ENCODE data around the gene EPN3.

The EPN3 gene

GRCh38 chr17:50514936-50515702 is 17.4 kb upstream of the EPN3 start:
- Histone ChIP-seq H3K4me3 (ENCODE audit: low read length) (no peak overlapping the region), H3K9me3 (ENCODE audit: control insufficient read depth, low read length) (no peaks in the 10 kb centered on the region), H3K36me3 (ENCODE audit: control insufficient read depth, insufficient read depth, low read length) (no peaks in the 10 kb centered on the region), H3K4me1 (ENCODE audit: control insufficient read depth, insufficient read depth, low read length) (peaks cover 7% of the 10 kb centered on the region), H3K27me3 (ENCODE audit: control insufficient read depth, insufficient read depth, low read length) (no peaks in the 10 kb centered on the region), H3K9ac (ENCODE audit: low read length) (no peak overlapping the region)

DNA sequence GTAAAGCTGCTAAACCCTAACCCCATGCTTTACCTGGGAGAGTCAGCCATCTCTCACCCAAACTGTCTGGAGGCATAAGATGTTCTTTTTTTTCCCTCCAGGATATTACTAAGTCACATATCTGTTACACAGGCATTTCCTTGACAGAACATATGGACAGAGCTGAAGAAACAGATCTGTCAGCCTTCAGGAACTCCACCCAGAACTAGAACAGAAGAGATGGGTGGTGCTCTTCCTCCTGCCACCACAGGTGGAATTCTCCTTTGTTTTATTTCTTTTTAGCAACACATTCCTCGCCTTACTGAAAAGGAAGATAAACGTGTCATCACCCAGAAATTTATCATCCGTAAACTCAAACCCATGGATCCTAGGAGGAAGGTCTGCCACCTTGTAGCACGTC is 15.5 kb upstream of the EPN3 start:
- no peaks in the 10 kb centered on the region for H3K9me3 ChIP-seq (ENCODE audit: control insufficient read depth, low read length)
- H3K9ac ChIP-seq (ENCODE audit: low read length): no peak overlapping the region
- no peaks in the 10 kb centered on the region for H3K27me3 ChIP-seq (ENCODE audit: control insufficient read depth, insufficient read depth, low read length)
- H3K36me3 ChIP-seq (ENCODE audit: control insufficient read depth, insufficient read depth, low read length): no peaks in the 10 kb centered on the region
- no peak overlapping the region for H3K4me3 ChIP-seq (ENCODE audit: low read length)
- H3K4me1 ChIP-seq (ENCODE audit: control insufficient read depth, insufficient read depth, low read length): peaks cover 7% of the 10 kb centered on the region

DNA sequence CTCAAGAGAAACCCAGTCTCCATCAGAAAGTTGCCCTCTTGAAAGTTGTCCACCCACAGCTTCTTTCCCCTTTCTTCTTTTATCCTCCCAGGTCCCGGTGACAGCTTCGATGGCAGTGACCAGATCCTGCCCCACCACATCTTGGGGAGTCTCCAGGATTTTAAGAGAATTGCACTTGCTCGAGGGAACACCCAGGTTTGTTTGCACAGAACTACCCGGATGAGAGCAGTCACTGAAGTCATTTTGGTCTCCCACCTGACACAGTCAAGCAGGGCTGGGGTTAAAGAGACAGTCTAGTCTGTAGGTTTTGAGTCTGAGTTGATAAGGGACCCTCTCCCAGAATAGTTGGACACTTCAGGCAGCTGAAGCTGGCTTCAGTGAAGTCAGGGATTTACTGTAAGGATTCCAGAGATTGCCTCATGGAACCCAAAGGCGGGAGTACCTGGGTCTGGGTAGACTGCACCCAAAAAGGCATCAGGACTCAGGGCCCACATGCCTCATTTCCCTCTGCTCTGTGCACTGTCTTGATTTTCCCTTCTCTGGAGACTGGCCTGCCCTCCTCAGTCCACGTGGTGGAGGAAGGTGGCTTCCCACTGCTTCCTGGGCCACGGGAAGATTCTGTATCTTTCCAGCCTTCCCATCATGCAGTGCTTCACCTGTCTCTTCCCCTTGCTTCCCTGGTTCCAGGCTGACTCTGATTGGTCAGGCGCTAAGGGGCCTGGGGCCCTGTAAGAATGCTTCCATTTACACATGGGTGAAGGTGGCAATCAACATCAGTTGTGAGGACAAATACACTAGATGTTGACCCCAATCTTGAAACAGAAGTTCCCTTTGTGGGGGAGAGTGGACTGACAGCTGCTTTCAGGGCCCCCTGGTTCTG is 14.8 kb upstream of the EPN3 start:
- Histone ChIP-seq H3K9ac (ENCODE audit: low read length) (no peak overlapping the region), H3K27me3 (ENCODE audit: control insufficient read depth, insufficient read depth, low read length) (no peaks in the 10 kb centered on the region), H3K36me3 (ENCODE audit: control insufficient read depth, insufficient read depth, low read length) (no peaks in the 10 kb centered on the region), H3K9me3 (ENCODE audit: control insufficient read depth, low read length) (no peaks in the 10 kb centered on the region), H3K4me3 (ENCODE audit: low read length) (no peak overlapping the region), H3K4me1 (ENCODE audit: control insufficient read depth, insufficient read depth, low read length) (peaks cover 7% of the 10 kb centered on the region)

GRCh38 chr17:50518384-50519023 is 14.0 kb upstream of the EPN3 start:
- Histone ChIP-seq H3K4me1 (ENCODE audit: control insufficient read depth, insufficient read depth, low read length) (peaks cover 7% of the 10 kb centered on the region), H3K27me3 (ENCODE audit: control insufficient read depth, insufficient read depth, low read length) (no peaks in the 10 kb centered on the region), H3K36me3 (ENCODE audit: control insufficient read depth, insufficient read depth, low read length) (no peaks in the 10 kb centered on the region), H3K9ac (ENCODE audit: low read length) (no peak overlapping the region), H3K9me3 (ENCODE audit: control insufficient read depth, low read length) (no peaks in the 10 kb centered on the region), H3K4me3 (ENCODE audit: low read length) (no peak overlapping the region)

DNA sequence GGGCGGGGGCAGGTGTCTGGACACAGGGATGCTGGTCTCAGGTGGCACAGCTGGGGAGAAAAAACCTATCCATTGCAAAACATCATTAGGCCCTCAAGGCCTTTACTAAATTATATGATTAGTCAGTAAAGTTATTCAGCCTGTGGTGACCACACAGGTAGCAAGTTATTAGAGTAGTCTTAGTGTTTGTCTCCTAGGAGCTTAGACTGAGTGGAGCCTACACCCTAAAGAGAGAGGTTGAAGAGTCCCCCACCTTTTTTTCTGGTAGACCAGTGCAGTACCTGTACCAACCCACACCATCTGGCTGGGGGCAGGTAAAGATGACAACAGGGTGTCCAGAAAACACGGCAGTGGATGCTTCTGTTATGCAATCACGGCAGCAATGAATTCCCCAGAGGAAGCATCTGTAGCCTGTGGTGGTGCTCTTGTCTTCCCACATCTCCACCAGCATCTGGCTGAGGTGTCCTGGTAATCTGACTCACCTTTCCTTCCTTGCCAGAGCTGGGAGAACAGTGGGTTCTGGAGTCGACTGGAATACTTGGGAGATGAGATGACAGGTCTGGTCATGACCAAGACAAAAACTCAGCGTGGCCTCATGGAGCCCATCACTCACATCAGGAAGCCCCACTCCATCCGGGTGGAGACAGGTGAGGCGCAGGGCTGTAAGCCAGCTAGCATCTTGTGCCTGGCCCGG is 13.2 kb upstream of the EPN3 start:
- Histone ChIP-seq H3K4me1 (ENCODE audit: control insufficient read depth, insufficient read depth, low read length) (peaks cover 7% of the 10 kb centered on the region), H3K27me3 (ENCODE audit: control insufficient read depth, insufficient read depth, low read length) (no peaks in the 10 kb centered on the region), H3K9me3 (ENCODE audit: control insufficient read depth, low read length) (no peaks in the 10 kb centered on the region), H3K9ac (ENCODE audit: low read length) (no peak overlapping the region), H3K36me3 (ENCODE audit: control insufficient read depth, insufficient read depth, low read length) (no peaks in the 10 kb centered on the region), H3K4me3 (ENCODE audit: low read length) (no peak overlapping the region)

DNA sequence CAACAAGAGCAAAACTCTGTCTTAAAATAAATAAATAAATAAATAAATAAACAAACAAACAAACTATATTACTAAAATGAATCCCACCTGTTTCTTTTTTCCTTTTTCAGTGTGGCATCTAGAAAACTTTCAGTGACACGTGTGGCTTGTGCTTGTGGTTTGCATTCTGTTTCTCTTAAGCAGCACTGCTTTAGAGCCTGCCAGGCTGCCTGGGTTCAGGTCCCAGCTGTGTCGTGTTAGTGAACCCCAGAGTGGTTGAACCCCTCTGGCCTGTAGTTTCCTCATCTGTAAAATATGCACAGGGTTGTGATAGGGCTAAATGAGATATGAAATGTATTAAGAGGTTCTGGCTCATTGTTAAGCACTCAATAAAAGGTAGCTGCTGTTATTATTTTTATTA is 12.1 kb upstream of the EPN3 start:
- no peak overlapping the region for H3K4me3 ChIP-seq (ENCODE audit: low read length)
- no peaks in the 10 kb centered on the region for H3K9me3 ChIP-seq (ENCODE audit: control insufficient read depth, low read length)
- H3K27me3 ChIP-seq (ENCODE audit: control insufficient read depth, insufficient read depth, low read length): no peaks in the 10 kb centered on the region
- no peak overlapping the region for H3K9ac ChIP-seq (ENCODE audit: low read length)
- no peaks in the 10 kb centered on the region for H3K36me3 ChIP-seq (ENCODE audit: control insufficient read depth, insufficient read depth, low read length)
- H3K4me1 ChIP-seq (ENCODE audit: control insufficient read depth, insufficient read depth, low read length): peaks cover 7% of the 10 kb centered on the region

- H3K27me3 ChIP-seq (ENCODE audit: control insufficient read depth, insufficient read depth, low read length): no peaks in the 10 kb centered on the region
- H3K4me1 ChIP-seq (ENCODE audit: control insufficient read depth, insufficient read depth, low read length): peaks cover 7% of the 10 kb centered on the region
- no peak overlapping the region for H3K9ac ChIP-seq (ENCODE audit: low read length)
- no peaks in the 10 kb centered on the region for H3K36me3 ChIP-seq (ENCODE audit: control insufficient read depth, insufficient read depth, low read length)
- no peak overlapping the region for H3K4me3 ChIP-seq (ENCODE audit: low read length)
- no peaks in the 10 kb centered on the region for H3K9me3 ChIP-seq (ENCODE audit: control insufficient read depth, low read length)
Observed at GRCh38 chr17:50521514-50521913, 11.0 kb upstream of the EPN3 start.

DNA sequence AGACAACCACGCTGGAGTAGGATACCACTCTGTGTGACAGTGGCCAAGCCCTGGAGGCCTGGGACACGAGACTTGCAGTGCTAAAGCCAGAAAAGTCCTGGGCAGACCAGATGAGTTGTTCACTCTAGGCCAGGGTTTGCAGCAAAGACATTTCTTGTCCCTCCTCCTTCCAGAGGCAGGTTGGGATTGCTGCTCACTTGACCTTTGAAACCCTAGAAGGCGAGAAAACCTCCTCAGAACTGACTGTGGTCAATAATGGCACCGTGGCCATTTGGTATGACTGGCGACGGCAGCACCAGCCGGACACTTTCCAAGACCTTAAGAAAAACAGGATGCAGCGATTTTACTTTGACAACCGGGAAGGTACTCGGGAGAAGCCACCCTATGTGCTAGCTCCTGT is 9.8 kb upstream of the EPN3 start:
- Histone ChIP-seq H3K4me1 (ENCODE audit: control insufficient read depth, insufficient read depth, low read length) (peaks cover 7% of the 10 kb centered on the region), H3K9me3 (ENCODE audit: control insufficient read depth, low read length) (no peaks in the 10 kb centered on the region), H3K27me3 (ENCODE audit: control insufficient read depth, insufficient read depth, low read length) (no peaks in the 10 kb centered on the region), H3K4me3 (ENCODE audit: low read length) (no peak overlapping the region), H3K9ac (ENCODE audit: low read length) (no peak overlapping the region), H3K36me3 (ENCODE audit: control insufficient read depth, insufficient read depth, low read length) (no peaks in the 10 kb centered on the region)

GRCh38 chr17:50523208-50523607 is 9.3 kb upstream of the EPN3 start:
- Histone ChIP-seq H3K4me1 (ENCODE audit: control insufficient read depth, insufficient read depth, low read length) (peaks cover 7% of the 10 kb centered on the region), H3K9me3 (ENCODE audit: control insufficient read depth, low read length) (no peaks in the 10 kb centered on the region), H3K4me3 (ENCODE audit: low read length) (no peak overlapping the region), H3K9ac (ENCODE audit: low read length) (no peak overlapping the region), H3K36me3 (ENCODE audit: control insufficient read depth, insufficient read depth, low read length) (no peaks in the 10 kb centered on the region), H3K27me3 (ENCODE audit: control insufficient read depth, insufficient read depth, low read length) (no peaks in the 10 kb centered on the region)

DNA sequence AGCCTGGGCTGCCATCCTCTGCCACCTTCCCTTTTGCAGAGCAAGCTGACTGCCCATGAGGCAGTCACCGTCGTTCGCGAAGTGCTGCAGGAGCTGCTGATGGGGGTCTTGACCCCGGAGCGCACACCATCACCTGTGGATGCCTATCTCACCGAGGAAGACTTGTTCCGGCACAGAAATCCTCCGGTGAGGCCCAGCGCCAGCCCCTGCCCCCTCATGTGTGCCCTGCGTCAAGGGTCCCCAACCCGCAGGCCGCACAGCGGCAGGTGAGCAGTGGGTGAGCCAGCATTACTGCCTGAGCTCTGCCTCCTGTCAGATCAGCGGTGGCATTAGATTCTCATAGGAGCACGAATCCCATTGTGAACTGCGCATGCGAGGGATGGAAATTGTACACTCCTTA is 7.7 kb upstream of the EPN3 start:
- no peaks in the 10 kb centered on the region for H3K4me1 ChIP-seq (ENCODE audit: control insufficient read depth, insufficient read depth, low read length)
- no peaks in the 10 kb centered on the region for H3K9me3 ChIP-seq (ENCODE audit: control insufficient read depth, low read length)
- no peak overlapping the region for H3K4me3 ChIP-seq (ENCODE audit: low read length)

DNA sequence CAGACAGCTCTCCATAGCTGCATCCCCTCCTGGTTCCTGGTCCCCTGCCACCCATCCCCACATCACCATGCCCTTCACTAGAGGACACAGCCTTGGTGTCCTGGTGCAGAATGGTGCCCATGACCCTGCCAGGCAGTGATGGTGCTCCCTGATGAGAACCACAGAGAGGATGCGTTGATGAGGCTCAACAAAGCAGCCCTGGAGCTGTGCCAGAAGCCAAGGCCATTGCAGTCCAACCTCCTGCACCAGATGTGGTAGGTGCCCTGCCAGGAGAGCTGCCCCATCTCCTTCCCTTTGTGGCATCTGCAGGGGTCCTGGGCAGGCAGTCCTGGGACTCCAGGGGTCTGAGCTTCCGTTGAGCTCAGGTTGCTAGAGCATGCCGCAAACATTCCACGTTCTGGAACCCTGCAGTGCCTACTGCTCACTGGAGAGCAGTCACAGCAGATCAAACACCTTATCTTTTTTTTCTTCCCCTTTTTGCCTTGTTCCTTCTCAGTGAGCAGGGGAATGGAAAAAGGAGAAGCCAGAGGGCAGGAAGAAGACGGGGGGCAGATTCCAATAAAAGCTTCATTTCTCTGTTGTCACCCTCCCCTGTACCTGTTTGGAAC is 5.3 kb upstream of the EPN3 start:
- Histone ChIP-seq H3K9ac (ENCODE audit: low read length) (no peak overlapping the region), H3K36me3 (ENCODE audit: control insufficient read depth, insufficient read depth, low read length) (no peaks in the 10 kb centered on the region), H3K4me3 (ENCODE audit: low read length) (no peak overlapping the region), H3K9me3 (ENCODE audit: control insufficient read depth, low read length) (no peaks in the 10 kb centered on the region), H3K27me3 (ENCODE audit: control insufficient read depth, insufficient read depth, low read length) (peaks cover 2% of the 10 kb centered on the region), H3K4me1 (ENCODE audit: control insufficient read depth, insufficient read depth, low read length) (peaks cover 13% of the 10 kb centered on the region)

More for the DNA sequence above, 7.7 kb upstream of the EPN3 start:
- Histone ChIP-seq H3K27me3 (ENCODE audit: control insufficient read depth, insufficient read depth, low read length) (no peaks in the 10 kb centered on the region), H3K9ac (ENCODE audit: low read length) (no peak overlapping the region), H3K36me3 (ENCODE audit: control insufficient read depth, insufficient read depth, low read length) (no peaks in the 10 kb centered on the region)
